ENCODE data around the gene HAAO. TPM values are rescaled to one million over a fixed set of nuclear protein-coding genes. Genes with fewer than 3 reads are reported as not detected.

HAAO gene
- total and polyA plus RNA-seq, 2 donors from 2014 or later = 16.2 to 57.2 TPM

- no peak for TF ChIP-seq CTCF (IDR thresholded peaks at IDR 0.05; ENCODE audit: borderline replicate concordance, extremely low read depth, insufficient read depth)
- H3K27me3 ChIP-seq (ENCODE audit: control insufficient read depth, insufficient read depth, low read length) = no peaks in the 10 kb centered on the region
- no peak overlapping the region for H3K4me3 ChIP-seq (ENCODE audit: low read length in 3 of 3)
- no peak overlapping the region for H3K9ac ChIP-seq (ENCODE audit: low read length in 3 of 3)
- no peaks in the 10 kb centered on the region for H3K36me3 ChIP-seq (ENCODE audit: control insufficient read depth in 2 of 3, insufficient read depth in 3 of 3, low read length in 3 of 3)
- no peaks in the 10 kb centered on the region for H3K4me1 ChIP-seq (ENCODE audit: control insufficient read depth in 2 of 3, insufficient read depth in 2 of 3, low read depth in 1 of 3, low read length in 3 of 3)
- peaks cover 0 to 5% (median 2%) of the 10 kb centered on the region in 3 donors for H3K9me3 ChIP-seq (ENCODE audit: control insufficient read depth in 2 of 3, insufficient read depth in 1 of 3, low read length in 3 of 3)
- intact Hi-C loops (cut with DNase I) = no loop called here
- no peak for FAIRE-seq
- H3K27ac ChIP-seq (ENCODE audit: low read depth in 2 of 2, low read length in 2 of 2) = no peak overlapping the region
- DNase-seq = no peak
Measured at GRCh38 chr2:42724886-42725285, 67.5 kb downstream of the HAAO start.

DNA sequence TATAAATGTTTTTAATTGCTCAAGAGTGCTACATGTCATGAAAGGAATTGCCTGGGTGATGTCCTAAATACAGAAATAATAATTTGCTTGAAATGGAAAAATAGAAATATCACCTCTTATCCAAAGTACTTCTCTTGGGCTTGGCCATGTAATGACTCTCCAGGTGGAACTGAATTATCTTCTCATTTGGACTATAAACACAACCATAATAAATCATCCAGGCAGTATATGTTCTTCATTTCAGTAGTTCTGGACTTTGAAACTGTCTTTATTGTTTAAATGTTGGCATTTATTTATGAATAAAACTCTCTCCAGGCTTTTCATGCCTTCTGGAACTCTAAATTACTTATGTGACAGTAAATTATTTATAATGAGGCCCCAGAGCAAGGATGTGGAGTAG lies 68.9 kb downstream of the HAAO start:
- Histone ChIP-seq H3K4me3 (ENCODE audit: low read length in 3 of 3) (no peak overlapping the region), H3K36me3 (ENCODE audit: control insufficient read depth in 2 of 3, insufficient read depth in 3 of 3, low read length in 3 of 3) (no peaks in the 10 kb centered on the region), H3K9ac (ENCODE audit: low read length in 3 of 3) (no peak overlapping the region), H3K9me3 (ENCODE audit: control insufficient read depth in 2 of 3, insufficient read depth in 1 of 3, low read length in 3 of 3) (no peaks in the 10 kb centered on the region), H3K27me3 (ENCODE audit: control insufficient read depth, insufficient read depth, low read length) (no peaks in the 10 kb centered on the region), H3K4me1 (ENCODE audit: control insufficient read depth in 2 of 3, insufficient read depth in 2 of 3, low read depth in 1 of 3, low read length in 3 of 3) (no peaks in the 10 kb centered on the region), H3K27ac (ENCODE audit: low read depth in 2 of 2, low read length in 2 of 2) (no peak overlapping the region)
- no peak for FAIRE-seq
- intact Hi-C loops (cut with DNase I) = no loop called here
- DNase-seq = no peak
- no peak for TF ChIP-seq CTCF (IDR thresholded peaks at IDR 0.05; ENCODE audit: borderline replicate concordance, extremely low read depth, insufficient read depth)

DNA sequence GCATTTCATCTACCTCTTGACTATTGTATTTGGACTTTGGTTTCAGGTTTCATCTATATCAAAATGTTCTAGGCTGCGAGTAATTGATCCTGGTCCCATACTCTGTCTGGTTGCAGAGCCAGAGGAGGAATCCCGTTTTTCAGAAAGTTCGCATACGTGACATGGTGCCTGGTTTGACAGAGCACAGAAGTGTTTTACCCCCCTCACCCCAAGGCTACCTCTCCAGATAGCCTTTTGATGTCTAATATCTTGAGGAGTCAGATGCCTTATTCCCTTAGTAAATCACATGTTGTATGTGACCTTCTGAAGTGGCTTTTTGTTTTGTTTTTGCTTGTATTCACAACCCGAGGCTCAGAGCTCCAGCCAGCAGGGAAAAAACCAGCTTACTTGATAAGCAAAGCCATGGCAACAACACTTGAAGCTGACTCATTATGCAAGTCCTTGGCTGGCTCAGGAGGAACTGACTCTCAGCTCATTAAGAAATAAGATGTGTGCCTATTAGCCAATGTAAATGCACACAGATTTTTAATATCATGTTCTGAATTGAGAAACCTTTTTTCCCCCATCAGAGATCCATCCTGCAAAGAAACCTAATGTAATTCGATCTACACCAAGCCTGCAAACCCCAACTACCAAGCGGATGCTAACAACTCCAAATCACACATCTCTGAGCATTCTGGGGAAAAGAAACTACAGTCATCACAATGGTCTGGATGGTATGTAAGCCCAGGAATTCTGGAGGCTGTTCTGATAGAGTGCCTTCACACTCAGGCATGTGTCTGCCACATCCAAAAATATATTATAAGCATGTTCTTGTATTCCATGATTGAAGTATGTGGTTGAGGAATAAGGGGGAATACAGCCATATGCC lies 69.8 kb downstream of the HAAO start:
- Histone ChIP-seq H3K4me1 (ENCODE audit: control insufficient read depth in 2 of 3, insufficient read depth in 2 of 3, low read depth in 1 of 3, low read length in 3 of 3) (no peaks in the 10 kb centered on the region), H3K27ac (ENCODE audit: low read depth in 2 of 2, low read length in 2 of 2) (peak overlapping the region in 1 of 2 donors; percentile 7), H3K27me3 (ENCODE audit: control insufficient read depth, insufficient read depth, low read length) (no peaks in the 10 kb centered on the region), H3K9me3 (ENCODE audit: control insufficient read depth in 2 of 3, insufficient read depth in 1 of 3, low read length in 3 of 3) (no peaks in the 10 kb centered on the region), H3K36me3 (ENCODE audit: control insufficient read depth in 2 of 3, insufficient read depth in 3 of 3, low read length in 3 of 3) (no peaks in the 10 kb centered on the region), H3K4me3 (ENCODE audit: low read length in 3 of 3) (no peak overlapping the region), H3K9ac (ENCODE audit: low read length in 3 of 3) (no peak overlapping the region)
- no peak for TF ChIP-seq CTCF (IDR thresholded peaks at IDR 0.05; ENCODE audit: borderline replicate concordance, extremely low read depth, insufficient read depth)
- intact Hi-C loops (cut with DNase I) = no loop called here
- FAIRE-seq (no peak), DNase-seq (peak in 2 of 5 donors; percentile 26 to 71)
